GM12878 (cell line): ENCODE data around the gene PKD1. TPM values are rescaled to one million over a fixed set of nuclear protein-coding genes. Genes with fewer than 3 reads are reported as not detected.

Experiments
- ATAC-seq: fragments of 200-7000 bp; cut with Tn5 transposase; 3 replicates; pipeline ENCODE4 v1.9.1; 2020; ENCODE audit warnings: mild to moderate bottlenecking, moderate library complexity
- BruUV-seq: library from RNA; stranded (reverse); fragments of 400-500 nt; replicated peaks from 2 replicates; lab custom pipeline; 2021; lab: Mats Ljungman, UMichigan
- CTCF ChIA-PET: fragments of 300-600 bp; sonication (Branson Sonifier 250); formaldehyde crosslinking; extraction: SDS; loops from one replicate; lab custom pipeline; 2021; ENCODE audit warnings: inconsistent platforms; lab: Yijun Ruan, JAX
- POLR2A ChIA-PET: fragments of 350-600 bp; formaldehyde crosslinking; extraction: SDS; loops from one replicate; lab custom pipeline; 2021; ENCODE audit warnings: inconsistent platforms; lab: Charles Lee
- RAD21 ChIA-PET: fragments of 300-600 bp; sonication (Branson Sonifier 250); formaldehyde crosslinking; loops from one replicate; lab custom pipeline; 2023; ENCODE audit warnings: antibody characterized with exemption; ENCODE audit not compliant: unreplicated experiment; lab: Charles Lee
- SMC1A ChIA-PET: fragments of 300-600 bp; sonication (Branson Sonifier 250); formaldehyde crosslinking; loops from one replicate; lab custom pipeline; 2023; ENCODE audit not compliant: unreplicated experiment, uncharacterized antibody; lab: Charles Lee
- DNase-seq: peaks from one replicate; pipeline ENCODE4 v3.0.0-alpha.2; 2011; ENCODE audit warnings: low read depth, low spot score
- FAIRE-seq: peaks from 3 replicates; lab custom pipeline; 2011; peaks lifted over from hg19 to GRCh38; lab: Jason Lieb, UNC
- H2AFZ ChIP-seq: 2 replicates; pipeline ENCODE4 v1.6.0; 2011; ENCODE audit warnings: low read depth, low read length, control low read depth; ENCODE audit not compliant: control insufficient read depth
- H3K27ac ChIP-seq: 2 replicates; pipeline ENCODE4 v1.5.1; 2011; ENCODE audit warnings: control low read depth; ENCODE audit not compliant: control insufficient read depth, insufficient read depth
- H3K27me3 ChIP-seq, 2 experiments: replicated peaks in 1 of 2; 2 replicates each; pipeline versions ENCODE4 v1.6.0 to v1.6.1; 2011; ENCODE audit warnings: low read length in 1 of 2; ENCODE audit not compliant: control insufficient read depth in 2 of 2, insufficient read depth in 2 of 2
- H3K36me3 ChIP-seq, 2 experiments: 2 replicates each; pipeline ENCODE4 v1.5.1; 2011; ENCODE audit warnings: low read length in 1 of 2; ENCODE audit not compliant: control insufficient read depth in 2 of 2, insufficient read depth in 2 of 2
- H3K4me1 ChIP-seq: 2 replicates; pipeline ENCODE4 v1.6.1; 2011; ENCODE audit warnings: mild to moderate bottlenecking, low read length, moderate library complexity, mixed read lengths; ENCODE audit not compliant: control insufficient read depth, insufficient read depth
- H3K4me2 ChIP-seq: 2 replicates; pipeline ENCODE4 v1.6.0; 2011; ENCODE audit warnings: control low read depth; ENCODE audit not compliant: control insufficient read depth, insufficient read depth
- H3K4me3 ChIP-seq: fragments of 200-600 bp; sonication (generic); 2 replicates; pipeline ENCODE4 v1.5.1; 2016
- H3K79me2 ChIP-seq: 2 replicates; pipeline ENCODE4 v1.6.0; 2011; ENCODE audit warnings: low read length; ENCODE audit not compliant: control insufficient read depth, insufficient read depth
- H3K9ac ChIP-seq: 2 replicates; pipeline ENCODE4 v1.8.0; 2011; ENCODE audit warnings: low read length, control low read depth, mixed read lengths; ENCODE audit not compliant: control insufficient read depth, insufficient read depth
- H3K9me3 ChIP-seq: replicated peaks from 3 replicates; pipeline ENCODE4 v1.5.1; 2011; ENCODE audit warnings: mild to moderate bottlenecking, low read length; ENCODE audit not compliant: control insufficient read depth, insufficient read depth
- H4K20me1 ChIP-seq: 2 replicates; pipeline ENCODE4 v1.6.0; 2011; ENCODE audit not compliant: control insufficient read depth, insufficient read depth
- CTCF ChIP-seq, 3 experiments: IDR thresholded peaks in 2 of 3; conservative IDR thresholded peaks in 1 of 3; 2 replicates each; pipeline ENCODE4 v1.5.1; 2011; ENCODE audit warnings: low read depth in 3 of 3, low read length in 3 of 3, mild to moderate bottlenecking in 3 of 3, control low read depth in 2 of 3, moderate library complexity in 2 of 3, inconsistent platforms in 1 of 3, mixed read lengths in 1 of 3; ENCODE audit not compliant: control insufficient read depth in 2 of 3, insufficient read depth in 1 of 3; ENCODE audit errors: extremely low read depth in 1 of 3
- DPF2 ChIP-seq: fragments of 450-650 bp; IDR thresholded peaks from 2 replicates; pipeline ENCODE4 v1.6.1; 2017; ENCODE audit warnings: mild to moderate bottlenecking
- IKZF1 ChIP-seq: fragments of 450-650 bp; conservative IDR thresholded peaks from 2 replicates; pipeline ENCODE4 v1.6.1; 2017; ENCODE audit warnings: antibody characterized with exemption, mild to moderate bottlenecking
- IRF4 ChIP-seq: IDR thresholded peaks from 2 replicates; pipeline ENCODE4 v1.6.1; 2011; ENCODE audit warnings: low read depth, low read length
- LARP7 ChIP-seq: fragments of 450-650 bp; IDR thresholded peaks from 2 replicates; pipeline ENCODE4 v1.6.1; 2017; ENCODE audit warnings: mild to moderate bottlenecking
- NKRF ChIP-seq: fragments of 450-650 bp; conservative IDR thresholded peaks from 2 replicates; pipeline ENCODE4 v1.6.1; 2017; ENCODE audit warnings: mild to moderate bottlenecking, moderate library complexity
- SIN3A ChIP-seq: IDR thresholded peaks from 2 replicates; pipeline ENCODE4 v1.6.1; 2012; ENCODE audit warnings: low read depth, low read length, improper control_type of control experiment
- SP1 ChIP-seq: IDR thresholded peaks from one replicate; pipeline ENCODE4 v1.6.1; 2011; ENCODE audit warnings: low read depth, low read length
- SREBF1 ChIP-seq: IDR thresholded peaks from 2 replicates; pipeline ENCODE4 v1.6.1; 2012; ENCODE audit warnings: mild to moderate bottlenecking, low read length
- SUZ12 ChIP-seq: fragments of 200-600 bp; sonication (generic); IDR thresholded peaks from one replicate; pipeline ENCODE4 v1.6.1; 2018; ENCODE audit warnings: antibody characterized with exemption, mild to moderate bottlenecking; ENCODE audit not compliant: unreplicated experiment
- ZNF384 ChIP-seq: IDR thresholded peaks from 2 replicates; pipeline ENCODE4 v1.6.1; 2012; ENCODE audit warnings: low read depth, mild to moderate bottlenecking, low read length, improper control_type of control experiment, borderline replicate concordance
- ZNF687 ChIP-seq: fragments of 450-650 bp; IDR thresholded peaks from 2 replicates; pipeline ENCODE4 v1.6.1; 2017; ENCODE audit warnings: mild to moderate bottlenecking, moderate library complexity
- WGBS: methylation state at CpG from one replicate; pipeline ENCODE4 v1.1.6; 2016; ENCODE audit warnings: low lambda C conversion rate; ENCODE audit not compliant: insufficient replicate concordance, insufficient coverage; ENCODE audit errors: missing lambda C conversion rate; 5-methylcytosine and 5-hydroxymethylcytosine counted together
- in situ Hi-C: fragments of 300-500 bp; cut with MboI; formaldehyde crosslinking; loops from 9 replicates; pipeline ENCODE4 v1.14.3; 2018; ENCODE audit warnings: mixed read lengths
- intact Hi-C: fragments of 100-400 bp; cut with micrococcal nuclease; formaldehyde crosslinking; loops from one replicate; pipeline ENCODE4 v1.14.2; 2022; ENCODE audit not compliant: unreplicated experiment
- polyA plus RNA-seq, 11 experiments: library from polyadenylated mRNA; depleted of rRNA in 4 of 11; unstranded in 6 of 11; stranded (reverse) in 5 of 11; fragments of >200 nt; fragmentation: Nextera tagmentation in 4 of 11; fragmentation: Illumina TruSeq in 1 of 11; extraction: Ambion mirVana in 4 of 11; extraction: Trizol in 1 of 11; gene quantifications; 1 replicate in 1 of 11; 2 replicates in 10 of 11; pipeline versions ENCODE4 v1.2.1 to v1.2.3, GENCODE V29; 2011 to 2016; ENCODE audit warnings: inconsistent platforms in 2 of 11, missing spikeins in 2 of 11, low read depth in 1 of 11
- total RNA-seq, 4 experiments: library from RNA; depleted of rRNA in 3 of 4; stranded (reverse); fragments of >200 nt in 3 of 4; fragmentation: Illumina TruSeq in 1 of 4; extraction: Trizol in 1 of 4; gene quantifications; 2 replicates each; pipeline versions ENCODE4 v1.2.1 to v1.2.3, GENCODE V29; 2013 to 2021

Gene PKD1
- total and polyA plus RNA-seq, 10 of the 15 experiments (the other 5 are each of a cell fraction or from before 2014, with no cell fraction given), result 0.11 to 62.0 (median 6.1) TPM

- FAIRE-seq, result no peak
- H2AFZ ChIP-seq, result peak overlapping the region; percentile 10; the same call in 1 of the 2 replicates
- no peak overlapping the region for H3K27ac ChIP-seq
- RAD21 ChIA-PET, result no interaction called here
- in situ Hi-C loops, result loop anchor here (10.0 kb wide), 2 partner anchors 64 to 284 kb away; no protein-coding TSS in a partner anchor
- POLR2A ChIA-PET, result interaction anchor here (0.6 to 0.7 kb wide), 2 partner anchors 28 to 209 kb away, joined by 3 read pairs; no protein-coding TSS in a partner anchor
- peak; percentile 28 for TF ChIP-seq SUZ12
- no peak for TF ChIP-seq SP1
- TF ChIP-seq SREBF1, result no peak
- peak; percentile 47; the same call in 1 of the 2 replicates for TF ChIP-seq IKZF1
- no peak for TF ChIP-seq IRF4
- peak; percentile 33; the same call in 1 of the 2 replicates for TF ChIP-seq NKRF
- TF ChIP-seq ZNF687, result peak; percentile 45; the same call in 1 of the 2 replicates
- peak; percentile 23; the same call in 1 of the 2 replicates for TF ChIP-seq ZNF384
- no peak for TF ChIP-seq SIN3A
- TF ChIP-seq DPF2, result peak; percentile 64
- TF ChIP-seq LARP7, result peak; percentile 73; the same call in 1 of the 2 replicates
- peak in 1 of 3 experiments; percentile 28; a peak in 2 of 6 replicates for TF ChIP-seq CTCF (IDR thresholded peaks at IDR 0.05 in 2 of 3, conservative IDR thresholded peaks at IDR 0.05 in 1 of 3; ENCODE audit: control insufficient read depth in 2 of 3, extremely low read depth in 1 of 3, insufficient read depth in 1 of 3, low read depth in 3 of 3, low read length in 3 of 3)
- peaks cover 37% of the 10 kb centered on the region for H3K4me1 ChIP-seq
- intact Hi-C loops, result no loop called here
- peaks cover 0 to 19% of the 10 kb centered on the region in 2 experiments; a peak in 2 of 4 replicates for H3K36me3 ChIP-seq
- no peak for DNase-seq
- under 1% methylated on average over 49 of the region's 62 CpGs for WGBS
- CTCF ChIA-PET, result interaction anchor here (1.4 to 2.3 kb wide), 2 partner anchors 126 to 145 kb away, joined by 4 to 7 read pairs; no protein-coding TSS in a partner anchor
- SMC1A ChIA-PET, result interaction anchor here (1.2 kb wide), 1 partner anchor 125 kb away, joined by 3 read pairs; no protein-coding TSS in a partner anchor
- H3K9me3 ChIP-seq, result no peaks in the 10 kb centered on the region
- H3K4me3 ChIP-seq, result peak overlapping the region; percentile 55; the same call in 1 of the 2 replicates
- peaks cover 9% of the 10 kb centered on the region; the same call in 1 of the 2 replicates for H4K20me1 ChIP-seq
- peak; percentile 4; the same call in 2 of the 3 replicates for ATAC-seq
- BruUV-seq, result no TSS peak
- H3K4me2 ChIP-seq, result peak overlapping the region; percentile 86
- peak overlapping the region; percentile 8; the same call in 1 of the 2 replicates for H3K9ac ChIP-seq
- peaks cover 18% of the 10 kb centered on the region for H3K79me2 ChIP-seq
- H3K27me3 ChIP-seq, result no peaks in the 10 kb centered on the region
These were observed 13.3 kb upstream of the PKD1 start for GRCh38 chr16:2148714-2149629.
